Neural cell (in vitro differentiated cells): ENCODE data around the gene CRYGS. TPM values are rescaled to one million over a fixed set of nuclear protein-coding genes. Genes with fewer than 3 reads are reported as not detected.

Experiments used
- H2AFZ ChIP-seq: fragments of 200-600, 300-800 bp; sonication (generic), shearing (Covaris generic); 2 replicates; pipeline ENCODE4 v1.6.0; 2014; ENCODE audit warnings: low read depth, mild to moderate bottlenecking, antibody characterized with exemption, low read length, moderate library complexity
- H3F3A ChIP-seq: fragments of 200-600 bp; shearing (Covaris generic); 2 replicates; pipeline ENCODE4 v1.6.1; 2016; ENCODE audit warnings: mild to moderate bottlenecking, moderate library complexity, mixed read lengths, antibody characterized with exemption, low read length; ENCODE audit not compliant: insufficient read depth, poor library complexity, severe bottlenecking
- H3K27ac ChIP-seq: fragments of 200-600, 300-800 bp; sonication (generic), shearing (Covaris generic); 2 replicates; pipeline ENCODE4 v1.5.1; 2014; ENCODE audit warnings: mild to moderate bottlenecking, low read length, moderate library complexity
- H3K27me3 ChIP-seq: fragments of 300-800, 200-600 bp; sonication (generic), shearing (Covaris generic); 2 replicates; pipeline ENCODE4 v1.6.0; 2014; ENCODE audit warnings: mild to moderate bottlenecking, low read depth, low read length, moderate library complexity; ENCODE audit not compliant: insufficient read depth
- H3K36me3 ChIP-seq: fragments of 300-800, 200-600 bp; sonication (generic), shearing (Covaris generic); 2 replicates; pipeline ENCODE4 v1.5.1; 2014; ENCODE audit warnings: mild to moderate bottlenecking, antibody characterized with exemption, low read length, moderate library complexity; ENCODE audit not compliant: insufficient read depth
- H3K4me2 ChIP-seq: fragments of 300-800, 200-600 bp; sonication (generic), shearing (Covaris generic); 2 replicates; pipeline ENCODE4 v1.6.0; 2014; ENCODE audit warnings: mild to moderate bottlenecking, low read length
- H3K4me3 ChIP-seq: fragments of 300-800, 200-600 bp; sonication (generic), shearing (Covaris generic); 2 replicates; pipeline ENCODE4 v1.5.1; 2014; ENCODE audit warnings: mild to moderate bottlenecking, low read length, moderate library complexity
- H3K79me2 ChIP-seq: fragments of 200-600 bp; shearing (Covaris generic); replicated peaks from 2 replicates; pipeline ENCODE4 v1.6.0; 2014; ENCODE audit warnings: mild to moderate bottlenecking, low read length, moderate library complexity; ENCODE audit not compliant: insufficient read depth
- H3K9ac ChIP-seq: fragments of 300-800, 200-600 bp; sonication (generic), shearing (Covaris generic); 2 replicates; pipeline ENCODE4 v1.6.1; 2016; ENCODE audit warnings: mild to moderate bottlenecking, low read length, mixed read lengths
- H3K9me2 ChIP-seq: fragments of 200-600 bp; shearing (Covaris generic); 2 replicates; pipeline ENCODE4 v1.6.1; 2016; ENCODE audit warnings: mild to moderate bottlenecking, low read length, mixed read lengths; ENCODE audit not compliant: insufficient read depth
- H3K9me3 ChIP-seq: fragments of 200-600, 300-800 bp; sonication (generic), shearing (Covaris generic); 2 replicates; pipeline ENCODE4 v1.6.1; 2016; ENCODE audit warnings: mild to moderate bottlenecking, mixed run types, low read length, moderate library complexity, mixed read lengths
- H4K20me1 ChIP-seq: fragments of 200-600 bp; shearing (Covaris generic); 2 replicates; pipeline ENCODE4 v1.6.1; 2016; ENCODE audit warnings: mild to moderate bottlenecking, mixed run types; ENCODE audit not compliant: insufficient read depth
- EP300 ChIP-seq: fragments of 450-650 bp; conservative IDR thresholded peaks from 2 replicates; pipeline ENCODE4 v1.6.1; 2014; ENCODE audit warnings: antibody characterized with exemption, mild to moderate bottlenecking, moderate library complexity; ENCODE audit not compliant: poor library complexity, severe bottlenecking
- MXI1 ChIP-seq: fragments of 450-650 bp; conservative IDR thresholded peaks from 2 replicates; pipeline ENCODE4 v1.6.1; 2014; ENCODE audit warnings: antibody characterized with exemption, mild to moderate bottlenecking; ENCODE audit not compliant: poor library complexity, severe bottlenecking
- POLR2AphosphoS5 ChIP-seq: IDR thresholded peaks from 2 replicates; pipeline ENCODE4 v1.6.1; 2012
- RAD21 ChIP-seq: fragments of 450-650 bp; conservative IDR thresholded peaks from 2 replicates; pipeline ENCODE4 v1.6.1; 2014; ENCODE audit warnings: antibody characterized with exemption, mild to moderate bottlenecking, moderate library complexity
- SMC3 ChIP-seq: fragments of 450-650 bp; conservative IDR thresholded peaks from 2 replicates; pipeline ENCODE4 v1.6.1; 2014; ENCODE audit warnings: antibody characterized with exemption, mild to moderate bottlenecking, moderate library complexity; ENCODE audit not compliant: poor library complexity
- TAF1 ChIP-seq: IDR thresholded peaks from 2 replicates; pipeline ENCODE4 v1.6.1; 2012; ENCODE audit warnings: low read depth
- polyA plus RNA-seq: library from polyadenylated mRNA; depleted of rRNA; stranded (reverse); fragments of >200 nt; gene quantifications from 2 replicates; pipeline ENCODE4 v1.2.3, GENCODE V29; 2014
- TF ChIP-seq, protein P1 (sequence below): fragments of 450-650 bp; IDR thresholded peaks from 2 replicates; pipeline ENCODE4 v1.5.1; 2014; ENCODE audit warnings: antibody characterized with exemption, mild to moderate bottlenecking, moderate library complexity; ENCODE audit not compliant: poor library complexity, severe bottlenecking
- TF ChIP-seq, protein P2 (sequence below): IDR thresholded peaks from 2 replicates; pipeline ENCODE4 v1.6.1; 2012; ENCODE audit warnings: borderline replicate concordance

The CRYGS gene
- polyA plus RNA-seq, 1 donor from 2014 or later = 7.7 TPM

DNA sequence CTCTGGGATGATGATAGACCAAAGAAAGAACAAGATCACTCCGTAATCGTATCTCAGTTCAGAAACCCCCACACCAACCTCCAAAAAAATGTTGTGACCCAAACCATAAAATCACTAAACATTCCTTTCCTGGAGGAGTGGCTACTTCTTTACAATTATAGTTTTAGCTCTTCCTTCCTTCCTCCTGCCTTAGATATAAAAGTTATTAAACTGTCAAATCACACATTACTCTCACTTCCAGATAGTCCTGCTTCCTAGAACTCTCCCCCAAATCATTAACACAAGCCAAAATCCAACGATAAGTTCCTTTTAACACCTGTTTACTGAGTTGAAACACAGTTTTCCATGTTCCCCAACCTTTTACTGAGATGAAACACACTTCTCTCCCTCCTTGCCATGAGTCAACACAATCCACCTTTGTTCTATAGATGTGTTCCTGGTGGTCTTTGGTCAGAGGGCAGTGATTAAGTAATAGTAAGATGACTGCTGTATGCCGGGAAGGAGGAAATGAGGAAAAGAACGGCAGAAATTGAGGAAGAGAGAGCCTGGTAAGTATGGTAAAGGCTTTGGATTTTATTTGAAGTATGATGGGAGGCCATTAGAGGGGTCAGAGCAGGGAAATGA is 8.3 kb upstream of the CRYGS start:
- no peaks in the 10 kb centered on the region for H3K36me3 ChIP-seq
- no peaks in the 10 kb centered on the region for H4K20me1 ChIP-seq
- no peaks in the 10 kb centered on the region for H3K27me3 ChIP-seq
- no peaks in the 10 kb centered on the region for H3K9me2 ChIP-seq
- H3K9ac ChIP-seq = no peak overlapping the region
- H3K79me2 ChIP-seq = no peaks in the 10 kb centered on the region
- TF ChIP-seq, protein P1, sequence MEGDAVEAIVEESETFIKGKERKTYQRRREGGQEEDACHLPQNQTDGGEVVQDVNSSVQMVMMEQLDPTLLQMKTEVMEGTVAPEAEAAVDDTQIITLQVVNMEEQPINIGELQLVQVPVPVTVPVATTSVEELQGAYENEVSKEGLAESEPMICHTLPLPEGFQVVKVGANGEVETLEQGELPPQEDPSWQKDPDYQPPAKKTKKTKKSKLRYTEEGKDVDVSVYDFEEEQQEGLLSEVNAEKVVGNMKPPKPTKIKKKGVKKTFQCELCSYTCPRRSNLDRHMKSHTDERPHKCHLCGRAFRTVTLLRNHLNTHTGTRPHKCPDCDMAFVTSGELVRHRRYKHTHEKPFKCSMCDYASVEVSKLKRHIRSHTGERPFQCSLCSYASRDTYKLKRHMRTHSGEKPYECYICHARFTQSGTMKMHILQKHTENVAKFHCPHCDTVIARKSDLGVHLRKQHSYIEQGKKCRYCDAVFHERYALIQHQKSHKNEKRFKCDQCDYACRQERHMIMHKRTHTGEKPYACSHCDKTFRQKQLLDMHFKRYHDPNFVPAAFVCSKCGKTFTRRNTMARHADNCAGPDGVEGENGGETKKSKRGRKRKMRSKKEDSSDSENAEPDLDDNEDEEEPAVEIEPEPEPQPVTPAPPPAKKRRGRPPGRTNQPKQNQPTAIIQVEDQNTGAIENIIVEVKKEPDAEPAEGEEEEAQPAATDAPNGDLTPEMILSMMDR = no peak
- TF ChIP-seq, protein P2, sequence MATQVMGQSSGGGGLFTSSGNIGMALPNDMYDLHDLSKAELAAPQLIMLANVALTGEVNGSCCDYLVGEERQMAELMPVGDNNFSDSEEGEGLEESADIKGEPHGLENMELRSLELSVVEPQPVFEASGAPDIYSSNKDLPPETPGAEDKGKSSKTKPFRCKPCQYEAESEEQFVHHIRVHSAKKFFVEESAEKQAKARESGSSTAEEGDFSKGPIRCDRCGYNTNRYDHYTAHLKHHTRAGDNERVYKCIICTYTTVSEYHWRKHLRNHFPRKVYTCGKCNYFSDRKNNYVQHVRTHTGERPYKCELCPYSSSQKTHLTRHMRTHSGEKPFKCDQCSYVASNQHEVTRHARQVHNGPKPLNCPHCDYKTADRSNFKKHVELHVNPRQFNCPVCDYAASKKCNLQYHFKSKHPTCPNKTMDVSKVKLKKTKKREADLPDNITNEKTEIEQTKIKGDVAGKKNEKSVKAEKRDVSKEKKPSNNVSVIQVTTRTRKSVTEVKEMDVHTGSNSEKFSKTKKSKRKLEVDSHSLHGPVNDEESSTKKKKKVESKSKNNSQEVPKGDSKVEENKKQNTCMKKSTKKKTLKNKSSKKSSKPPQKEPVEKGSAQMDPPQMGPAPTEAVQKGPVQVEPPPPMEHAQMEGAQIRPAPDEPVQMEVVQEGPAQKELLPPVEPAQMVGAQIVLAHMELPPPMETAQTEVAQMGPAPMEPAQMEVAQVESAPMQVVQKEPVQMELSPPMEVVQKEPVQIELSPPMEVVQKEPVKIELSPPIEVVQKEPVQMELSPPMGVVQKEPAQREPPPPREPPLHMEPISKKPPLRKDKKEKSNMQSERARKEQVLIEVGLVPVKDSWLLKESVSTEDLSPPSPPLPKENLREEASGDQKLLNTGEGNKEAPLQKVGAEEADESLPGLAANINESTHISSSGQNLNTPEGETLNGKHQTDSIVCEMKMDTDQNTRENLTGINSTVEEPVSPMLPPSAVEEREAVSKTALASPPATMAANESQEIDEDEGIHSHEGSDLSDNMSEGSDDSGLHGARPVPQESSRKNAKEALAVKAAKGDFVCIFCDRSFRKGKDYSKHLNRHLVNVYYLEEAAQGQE = no peak
- no peak for TF ChIP-seq POLR2AphosphoS5
- TF ChIP-seq RAD21 = no peak
- no peak for TF ChIP-seq MXI1
- no peak for TF ChIP-seq TAF1
- no peak for TF ChIP-seq SMC3
- H3K4me2 ChIP-seq = no peak overlapping the region
- H3K9me3 ChIP-seq = no peaks in the 10 kb centered on the region
- no peaks in the 10 kb centered on the region for H3F3A ChIP-seq
- no peak overlapping the region for H3K4me3 ChIP-seq
- no peak overlapping the region for H3K27ac ChIP-seq
- H2AFZ ChIP-seq = no peak overlapping the region

DNA sequence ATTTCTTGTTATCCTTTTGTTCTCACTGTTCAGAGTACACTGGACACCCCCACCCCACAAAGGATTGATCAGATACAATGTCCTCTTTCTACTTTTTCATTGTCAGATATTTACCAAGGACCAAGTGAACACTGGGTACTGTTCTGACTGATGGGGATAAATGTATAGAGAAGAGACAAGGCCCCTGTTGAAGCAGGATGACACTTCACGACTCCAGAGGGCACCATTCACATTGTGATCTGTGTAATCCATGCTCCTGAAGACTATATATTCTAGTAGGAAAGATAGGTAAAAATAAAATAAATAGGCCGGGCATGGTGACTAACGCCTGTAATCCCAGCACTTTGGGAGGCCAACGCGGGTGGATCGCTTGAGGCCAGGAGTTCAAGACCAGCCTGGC is 7.2 kb upstream of the CRYGS start:
- Histone ChIP-seq H3K27ac (no peak overlapping the region), H3K4me3 (no peak overlapping the region)

More for the DNA sequence above, 7.2 kb upstream of the CRYGS start:
- no peaks in the 10 kb centered on the region for H3K79me2 ChIP-seq
- TF ChIP-seq SMC3 (peak; percentile 48), RAD21 (peak; percentile 24), EP300 (no peak)
- TF ChIP-seq, protein P1 = peak; percentile 30
- TF ChIP-seq, protein P2 = no peak
- no peaks in the 10 kb centered on the region for H3K27me3 ChIP-seq
- no peak overlapping the region for H3K4me2 ChIP-seq
- no peaks in the 10 kb centered on the region for H3K9me2 ChIP-seq
- no peaks in the 10 kb centered on the region for H3K36me3 ChIP-seq
- H2AFZ ChIP-seq = no peak overlapping the region
- H3F3A ChIP-seq = no peaks in the 10 kb centered on the region
- no peak overlapping the region for H3K9ac ChIP-seq
- no peaks in the 10 kb centered on the region for H4K20me1 ChIP-seq
- H3K9me3 ChIP-seq = no peaks in the 10 kb centered on the region
